HL-60 (cell line): ENCODE measurements around the gene DGKH.

Experiments
- DNase-seq, 2 experiments: peaks; one replicate each; pipeline ENCODE4 v3.0.0-alpha.2; 2010 to 2020; ENCODE audit warnings: low read depth in 1 of 2, low spot score in 1 of 2
- H3K27ac ChIP-seq: fragments of 250-450 bp; sonication (Bioruptor Pico); replicated peaks from 2 replicates; pipeline ENCODE4 v1.5.1; 2020; ENCODE audit warnings: mild to moderate bottlenecking, moderate library complexity
- H3K27me3 ChIP-seq: fragments of 250-450 bp; sonication (Bioruptor Pico); 2 replicates; pipeline ENCODE4 v1.5.1; 2021; ENCODE audit warnings: mild to moderate bottlenecking, moderate library complexity; ENCODE audit not compliant: insufficient read depth, poor library complexity, severe bottlenecking
- H3K4me3 ChIP-seq: replicated peaks from 2 replicates; pipeline ENCODE4 v1.5.1; 2011; ENCODE audit warnings: mild to moderate bottlenecking, control low read depth, low read length; ENCODE audit not compliant: insufficient read depth
- CTCF ChIP-seq: IDR thresholded peaks from one replicate; pipeline ENCODE4 v1.5.1; 2011; ENCODE audit warnings: low read length, control low read depth, inconsistent platforms; ENCODE audit not compliant: insufficient read depth
- GABPA ChIP-seq: IDR thresholded peaks from 2 replicates; pipeline ENCODE4 v1.6.1; 2012; ENCODE audit warnings: low read depth
- POLR2AphosphoS5 ChIP-seq: IDR thresholded peaks from 2 replicates; pipeline ENCODE4 v1.6.1; 2012; ENCODE audit warnings: low read depth
- REST ChIP-seq: IDR thresholded peaks from 2 replicates; pipeline ENCODE4 v1.6.1; 2012; ENCODE audit warnings: low read depth; ENCODE audit not compliant: insufficient replicate concordance
- SPI1 ChIP-seq: IDR thresholded peaks from 2 replicates; pipeline ENCODE4 v1.6.1; 2012; ENCODE audit warnings: low read depth, mild to moderate bottlenecking, borderline replicate concordance
- long read RNA-seq: library from polyadenylated mRNA; unstranded; transcript quantifications from one replicate; pipeline ENCODE4 v2.0.0, GENCODE V29; 2020

The DGKH gene
- long read RNA-seq, partial matches to known transcripts, result 2 of 5 reads
- long read RNA-seq, other reads (novel, unspliced or antisense), result 3 of 5 reads

GRCh38 chr13:42048342-42048683 is at the start of gene DGKH:
Gene DGKH, plus strand, starts transcription at chr13:42048648. Its CDS starts 126 bp downstream, at chr13:42048774.
- H3K27ac ChIP-seq, result peak within 1 kb of the TSS; percentile 68

GRCh38 chr13:42000846-42001245 is 47.6 kb upstream of the DGKH start:
- H3K27me3 ChIP-seq, result peaks cover 2% of the 10 kb centered on the region
- H3K4me3 ChIP-seq, result no peak overlapping the region
- no peak overlapping the region for H3K27ac ChIP-seq
- no peak for DNase-seq
- TF ChIP-seq REST (no peak), GABPA (no peak), CTCF (no peak), POLR2AphosphoS5 (no peak), SPI1 (no peak)

More at GRCh38 chr13:42048342-42048683, at the start of gene DGKH:
- no peak for TF ChIP-seq SPI1
- no peak for TF ChIP-seq POLR2AphosphoS5
- TF ChIP-seq CTCF, result no peak
- no peak for TF ChIP-seq GABPA
- TF ChIP-seq REST, result no peak
- H3K4me3 ChIP-seq, result peak within 1 kb of the TSS; percentile 88
- peaks cover 4% of the 10 kb centered on the region for H3K27me3 ChIP-seq
- no peak for DNase-seq

- Histone ChIP-seq H3K27me3 (peaks cover 2% of the 10 kb centered on the region), H3K4me3 (no peak overlapping the region), H3K27ac (no peak overlapping the region)
- no peak for TF ChIP-seq GABPA
- no peak for TF ChIP-seq REST
- TF ChIP-seq POLR2AphosphoS5, result no peak
- TF ChIP-seq CTCF, result no peak
- no peak for TF ChIP-seq SPI1
- DNase-seq, result no peak
Measured at GRCh38 chr13:42001580-42001979, 46.9 kb upstream of the DGKH start.
